Transverse colon (tissue), 3 donors: ENCODE data around the gene CUZD1.

ENCODE experiments used
- EP300 ChIP-seq: sonication (generic); formaldehyde crosslinking; IDR thresholded peaks from one replicate; pipeline ENCODE4 v1.6.1; 2017; ENCODE audit warnings: antibody characterized with exemption, low read depth
- TF ChIP-seq, protein P1 (sequence below), 5 experiments: fragments of 200-600 bp in 3 of 5; fragments of 450-650 bp in 2 of 5; sonication (generic) in 3 of 5; IDR thresholded peaks; 1 replicate in 2 of 5; 2 replicates in 3 of 5; pipeline ENCODE4 v1.5.1; 2016 to 2017; ENCODE audit warnings: antibody characterized with exemption in 5 of 5, inconsistent platforms in 3 of 5, mild to moderate bottlenecking in 2 of 5, moderate library complexity in 1 of 5

DNA sequence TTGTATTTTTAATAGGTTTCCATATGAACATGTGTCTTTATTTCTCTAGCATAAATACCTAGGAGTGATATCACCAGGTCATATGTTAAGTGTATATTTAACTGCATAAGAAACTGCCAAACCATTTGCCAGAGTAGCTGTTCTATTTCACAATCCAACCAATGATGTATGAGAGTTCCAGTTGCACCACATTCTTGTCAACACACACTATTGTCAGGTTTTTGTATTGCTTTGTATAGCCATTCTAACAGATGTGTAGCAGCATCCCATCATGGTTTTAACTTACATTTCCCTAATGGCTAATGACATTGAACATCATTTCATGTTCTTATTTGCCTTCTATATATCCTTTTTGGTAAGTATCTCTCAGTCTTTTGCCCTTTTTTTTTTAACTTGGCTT, 4.1 kb downstream of the CUZD1 start:
- TF ChIP-seq, protein P1, sequence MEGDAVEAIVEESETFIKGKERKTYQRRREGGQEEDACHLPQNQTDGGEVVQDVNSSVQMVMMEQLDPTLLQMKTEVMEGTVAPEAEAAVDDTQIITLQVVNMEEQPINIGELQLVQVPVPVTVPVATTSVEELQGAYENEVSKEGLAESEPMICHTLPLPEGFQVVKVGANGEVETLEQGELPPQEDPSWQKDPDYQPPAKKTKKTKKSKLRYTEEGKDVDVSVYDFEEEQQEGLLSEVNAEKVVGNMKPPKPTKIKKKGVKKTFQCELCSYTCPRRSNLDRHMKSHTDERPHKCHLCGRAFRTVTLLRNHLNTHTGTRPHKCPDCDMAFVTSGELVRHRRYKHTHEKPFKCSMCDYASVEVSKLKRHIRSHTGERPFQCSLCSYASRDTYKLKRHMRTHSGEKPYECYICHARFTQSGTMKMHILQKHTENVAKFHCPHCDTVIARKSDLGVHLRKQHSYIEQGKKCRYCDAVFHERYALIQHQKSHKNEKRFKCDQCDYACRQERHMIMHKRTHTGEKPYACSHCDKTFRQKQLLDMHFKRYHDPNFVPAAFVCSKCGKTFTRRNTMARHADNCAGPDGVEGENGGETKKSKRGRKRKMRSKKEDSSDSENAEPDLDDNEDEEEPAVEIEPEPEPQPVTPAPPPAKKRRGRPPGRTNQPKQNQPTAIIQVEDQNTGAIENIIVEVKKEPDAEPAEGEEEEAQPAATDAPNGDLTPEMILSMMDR (IDR thresholded peaks at IDR 0.05), result no peak
- TF ChIP-seq EP300, result no peak
